NCI-H226 (cell line): ENCODE measurements around the gene ARMC6.
"Not testable (repeated sequence)": the region's sequence is repeated elsewhere in the genome, so short reads cannot be mapped to it uniquely, and the experiment has no call there.

Source experiments
- DNase-seq: peaks from one replicate; pipeline ENCODE4 v3.0.0-alpha.2; 2015

The ARMC6 gene

DNA sequence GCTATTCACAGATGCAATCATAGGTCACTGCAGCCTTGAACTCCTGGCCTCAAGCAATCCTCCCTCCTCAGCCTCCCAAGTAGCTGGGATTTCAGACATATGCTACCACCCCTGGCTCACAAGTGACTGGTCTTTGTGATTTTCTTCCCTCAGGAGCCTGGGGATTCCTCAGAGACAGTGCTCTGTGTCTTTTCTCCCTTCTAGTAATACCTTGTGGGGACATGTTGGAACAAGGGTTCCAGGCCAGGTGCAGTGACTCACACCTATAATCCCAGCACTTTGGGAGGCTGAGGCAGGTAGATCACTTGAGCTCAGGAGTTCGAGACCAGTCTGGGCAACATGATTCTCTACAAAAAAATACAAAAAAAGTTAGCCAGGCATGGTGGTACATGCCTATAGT is 10.0 kb upstream of the ARMC6 start:
- DNase-seq = not testable (repeated sequence)

DNA sequence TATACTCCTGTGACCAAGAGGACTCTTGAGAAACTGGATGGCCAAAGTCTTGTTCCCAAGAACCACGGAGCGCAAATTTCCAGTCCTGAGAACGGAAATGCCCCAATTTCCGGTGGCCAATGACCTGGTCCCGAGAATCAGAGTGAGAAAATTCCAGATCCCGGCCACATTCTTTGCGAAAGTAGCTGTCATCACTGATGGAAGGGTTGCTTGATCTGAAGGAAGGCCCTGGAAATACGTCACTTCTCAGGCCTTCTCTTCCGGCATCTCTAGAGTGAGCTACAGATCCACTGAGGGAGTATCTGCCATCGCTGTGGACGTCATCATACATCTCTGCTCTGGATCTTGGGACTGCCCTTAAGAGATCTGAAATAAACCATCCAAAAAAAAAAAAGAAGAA is 7.5 kb upstream of the ARMC6 start:
- DNase-seq = no peak

DNA sequence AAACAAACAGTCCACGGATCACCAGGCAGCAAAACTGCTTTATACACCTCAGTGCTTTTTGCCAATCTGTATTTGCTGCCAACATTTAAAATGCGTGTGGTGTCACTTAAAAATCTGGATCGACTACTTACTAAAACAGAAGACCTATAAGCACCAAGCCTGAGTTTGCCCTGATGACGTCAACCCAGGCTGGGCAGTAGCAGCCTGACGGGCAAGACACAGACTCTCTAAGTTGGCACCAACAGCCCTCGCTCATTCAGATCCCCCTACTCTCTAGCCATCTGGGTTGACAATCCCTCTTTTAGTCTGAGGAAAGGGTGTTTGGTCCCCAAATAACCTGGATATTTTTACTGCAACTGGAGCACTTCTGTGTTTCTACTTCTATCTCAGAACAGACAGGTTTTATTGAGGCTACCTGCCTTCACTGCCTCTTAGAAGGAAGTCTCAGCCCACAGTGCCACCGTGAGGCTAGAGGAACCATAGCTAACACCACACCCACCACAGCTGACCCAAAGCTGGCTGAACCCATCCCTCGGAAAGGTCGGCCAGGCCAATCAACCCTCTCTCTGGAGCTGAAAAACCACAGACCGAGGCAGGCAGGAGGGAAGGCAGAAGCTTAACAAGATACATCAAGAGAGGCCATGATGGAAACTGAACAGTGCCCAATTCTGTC is 7.0 kb upstream of the ARMC6 start:
- DNase-seq = no peak

DNA sequence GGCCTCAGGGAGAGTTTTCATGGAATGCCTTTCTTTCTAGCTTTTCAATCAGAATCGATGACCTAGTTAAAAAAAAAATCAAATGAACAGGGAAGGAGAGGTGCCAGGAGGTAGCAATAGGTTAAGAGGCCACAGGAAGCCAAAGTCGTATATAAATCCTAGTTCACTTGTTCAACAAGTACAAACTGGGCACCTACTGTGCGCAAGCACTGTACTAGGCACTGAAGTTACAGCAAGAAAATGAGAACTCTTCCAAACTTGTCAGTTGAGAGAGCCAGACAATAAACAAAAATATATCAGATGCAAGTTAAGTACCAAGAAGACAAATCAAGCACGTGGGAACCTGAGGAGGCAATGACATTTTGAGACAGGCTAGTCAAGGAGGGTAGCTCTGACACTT is 6.2 kb upstream of the ARMC6 start:
- no peak for DNase-seq

DNA sequence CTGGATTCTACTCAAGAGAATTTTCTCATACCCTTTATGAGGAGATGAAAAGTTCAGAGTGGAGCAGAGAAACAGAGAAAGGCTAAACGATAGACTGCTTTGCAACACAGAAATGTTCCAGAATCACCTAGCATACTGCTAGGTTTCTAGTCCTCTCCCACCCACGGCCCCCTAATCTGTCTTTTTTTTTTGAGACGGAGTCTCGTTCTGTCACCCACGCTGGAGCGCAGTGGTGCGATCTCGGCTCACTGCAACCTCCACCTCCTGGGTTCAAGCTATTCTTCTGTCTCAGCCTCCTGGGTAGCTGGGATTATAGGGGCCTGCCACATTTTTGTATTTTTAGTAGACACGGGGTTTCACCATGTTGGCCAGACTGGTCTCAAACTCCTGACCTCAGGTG is 4.9 kb upstream of the ARMC6 start:
- no peak for DNase-seq

DNA sequence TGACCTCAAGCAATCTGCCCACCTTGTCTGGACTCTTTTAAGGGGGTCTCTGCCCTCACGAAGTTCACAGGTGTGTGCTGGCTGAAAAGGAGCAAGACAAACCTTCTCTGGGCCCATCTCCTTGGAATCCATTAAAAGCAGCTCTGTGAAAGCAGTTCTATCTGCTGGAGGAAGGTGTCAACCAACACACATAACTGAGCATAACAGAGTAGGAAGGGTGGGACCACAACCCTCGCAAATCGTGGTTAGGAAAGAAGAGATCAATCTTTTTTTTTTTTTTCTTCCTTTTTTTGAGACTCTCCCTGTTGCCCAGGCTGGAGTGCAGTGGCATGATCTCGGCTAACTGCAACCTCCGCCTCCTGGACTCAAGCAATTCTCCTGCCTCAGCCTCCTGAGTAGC is 1.5 kb upstream of the ARMC6 start:
- DNase-seq = no peak

DNA sequence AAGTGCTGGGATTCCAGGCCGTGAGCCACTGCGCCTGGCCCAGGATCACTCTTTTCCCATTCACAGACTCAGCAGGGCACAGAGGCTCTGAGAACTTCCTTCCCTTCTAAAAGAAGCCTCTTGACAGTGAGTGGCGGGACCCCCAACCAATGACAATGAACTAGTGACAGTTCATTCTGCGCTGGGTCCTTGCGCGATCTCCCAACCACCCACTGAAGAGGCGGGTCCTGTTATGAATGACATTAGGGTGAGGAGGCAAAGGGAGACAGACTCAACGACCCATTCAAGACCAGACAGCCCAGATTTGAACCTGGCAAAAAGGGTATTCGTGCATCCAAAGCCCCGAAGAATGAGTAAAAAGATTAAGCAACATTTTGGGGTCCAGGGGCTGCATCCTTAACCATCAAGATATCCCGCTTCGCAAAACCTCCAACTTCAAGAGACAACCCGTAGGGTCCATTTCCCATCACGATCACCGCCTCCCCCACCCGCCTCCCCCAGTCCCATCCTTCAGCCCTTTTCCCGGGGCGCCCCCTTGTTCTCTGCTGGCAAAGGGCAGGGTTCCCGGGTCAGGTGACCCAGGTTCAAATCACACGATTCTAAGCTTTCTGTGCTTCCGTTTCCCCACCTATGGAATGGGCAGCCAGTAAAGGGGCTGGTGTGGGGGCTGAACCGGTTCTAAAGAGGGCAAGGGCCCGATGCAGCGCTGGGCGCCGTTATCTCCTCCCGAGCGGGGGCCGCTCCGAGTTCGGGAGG is 805 bp upstream of the ARMC6 start:
- peak; percentile 18 for DNase-seq

DNA sequence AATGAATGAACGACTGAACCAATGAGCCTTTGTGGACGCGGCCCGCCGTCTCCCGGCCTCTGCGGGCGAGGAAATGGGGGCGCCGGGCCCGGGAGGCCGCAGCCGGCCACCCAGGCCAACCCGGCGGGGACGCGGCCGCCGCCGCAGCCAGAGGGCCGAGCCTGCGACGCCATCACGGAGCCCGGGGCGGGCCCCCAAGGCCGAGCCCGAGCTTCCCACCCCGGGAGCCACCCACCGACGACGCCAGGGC is 302 bp upstream of the ARMC6 start:
- no peak for DNase-seq

DNA sequence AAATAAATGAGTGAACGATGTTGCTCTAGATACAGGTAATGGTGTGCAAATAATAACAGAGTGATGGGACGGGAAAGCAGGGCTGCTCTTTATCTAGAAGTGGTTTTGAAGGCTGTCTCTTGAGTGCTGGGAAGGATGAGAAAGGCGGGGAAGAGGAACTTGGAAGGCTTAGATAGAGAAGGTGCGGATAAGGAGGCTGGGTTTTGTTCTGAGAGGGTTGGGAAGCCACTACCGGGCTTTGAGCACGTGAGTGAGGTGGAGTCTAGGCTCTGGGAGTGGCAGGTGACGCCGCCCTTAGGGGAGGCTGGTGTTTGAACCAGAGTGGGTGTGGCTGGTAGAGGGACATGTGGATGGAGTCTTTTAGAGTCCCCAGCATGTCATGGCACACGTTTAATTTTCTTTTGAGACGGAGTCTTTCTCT is 811 bp downstream of the ARMC6 start:
- DNase-seq = peak; percentile 72

DNA sequence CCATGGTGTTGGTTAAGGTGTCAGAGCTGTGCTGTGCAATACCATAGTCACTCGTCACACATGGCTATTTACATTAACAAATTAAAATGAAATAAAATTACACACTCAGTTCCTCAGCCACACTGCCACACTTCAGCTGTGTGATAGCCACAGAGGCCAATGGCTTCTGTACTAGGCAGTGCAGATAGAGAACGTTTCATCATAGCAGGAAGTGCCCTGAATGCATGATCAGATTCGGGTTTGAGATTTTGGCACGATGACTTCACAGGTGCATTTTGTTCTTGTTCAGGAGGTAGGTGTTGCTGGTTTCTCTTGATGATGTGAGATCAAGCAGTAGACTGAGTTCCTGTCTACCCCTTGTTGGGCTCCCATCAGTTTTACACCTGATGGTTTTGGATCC is 6.5 kb downstream of the ARMC6 start:
- no peak for DNase-seq

DNA sequence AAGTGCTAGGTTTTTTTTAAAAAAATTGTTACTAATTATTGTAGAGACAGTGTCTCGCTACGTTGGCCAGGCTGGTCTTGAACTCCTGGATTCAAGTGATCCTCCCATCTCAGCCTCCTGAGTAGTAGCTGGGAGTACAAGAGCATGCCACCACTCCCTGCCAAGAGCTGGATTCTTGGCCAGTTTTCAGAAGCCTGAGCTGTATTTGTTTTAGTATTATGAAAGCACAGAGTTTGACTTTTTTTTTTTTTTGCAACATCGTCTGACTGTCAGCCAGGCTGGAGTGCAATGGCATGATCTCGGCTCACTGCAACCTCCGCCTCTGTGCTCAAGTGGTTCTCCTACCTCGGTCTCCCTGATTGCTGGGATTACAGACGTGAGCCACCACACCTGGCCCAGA is 7.0 kb downstream of the ARMC6 start:
- DNase-seq = peak; percentile 54

DNA sequence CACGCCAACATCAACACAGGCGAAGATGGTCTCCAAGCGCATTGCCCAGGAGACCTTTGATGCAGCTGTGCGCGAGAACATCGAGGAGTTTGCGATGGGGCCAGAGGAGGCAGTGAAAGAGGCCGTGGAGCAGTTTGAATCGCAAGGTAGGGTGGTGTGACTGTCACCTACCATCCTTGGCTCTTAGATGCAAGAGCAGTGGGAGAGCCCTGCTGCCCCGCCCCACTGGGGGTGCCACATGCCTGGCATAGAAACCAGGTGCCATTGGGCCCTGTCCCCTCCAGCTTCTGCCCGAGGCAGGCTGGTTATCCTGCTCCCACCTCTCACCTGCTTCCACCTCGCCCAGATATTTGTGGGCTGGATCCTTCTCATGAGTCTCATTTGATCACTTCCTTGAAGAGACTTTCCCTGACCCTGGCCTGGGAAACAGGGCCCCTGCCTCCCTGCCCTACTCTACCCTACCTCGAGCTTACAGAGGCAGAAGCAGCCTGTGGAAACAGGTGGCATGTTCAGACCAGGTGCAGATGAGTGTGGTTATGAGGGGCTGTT is 9.4 kb downstream of the ARMC6 start:
- DNase-seq = no peak

DNA sequence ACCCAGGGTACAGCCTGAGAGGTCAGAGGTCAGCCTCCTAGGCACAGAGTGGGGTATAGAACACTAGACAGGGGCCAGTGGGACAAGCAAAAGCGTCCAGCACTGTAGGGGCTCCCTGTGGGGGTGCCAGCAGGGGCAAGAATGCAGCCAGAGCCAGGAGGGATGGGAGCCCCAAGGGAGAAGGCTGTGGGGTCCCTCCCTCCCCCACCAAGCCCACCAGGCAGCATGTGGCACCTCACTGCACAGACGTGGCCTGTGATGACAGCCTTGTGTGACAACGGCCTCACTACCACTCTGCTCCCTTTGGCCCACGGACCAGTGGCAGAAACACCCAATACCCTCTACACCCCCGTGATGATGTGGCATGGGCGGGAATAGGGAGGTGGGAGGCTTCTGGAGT is 10.1 kb downstream of the ARMC6 start:
- DNase-seq = no peak

DNA sequence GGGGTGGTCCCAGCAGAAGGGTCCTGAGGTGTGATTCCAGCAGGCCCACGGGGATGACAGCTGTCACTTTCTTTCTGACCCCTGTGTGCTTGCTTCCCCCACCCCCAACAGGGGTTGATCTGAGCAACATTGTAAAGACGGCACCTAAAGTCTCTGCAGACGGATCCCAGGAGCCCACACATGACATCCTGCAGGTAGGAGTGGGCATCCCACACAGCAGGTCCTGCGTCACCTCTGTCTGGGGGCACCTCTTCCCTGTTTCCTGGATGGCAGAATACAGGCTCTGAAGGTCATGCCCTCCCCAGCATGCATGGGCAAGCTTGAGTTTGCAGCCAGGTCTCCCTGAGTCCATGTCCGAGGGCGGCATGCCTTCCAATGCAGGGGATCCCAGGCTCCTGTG is 10.5 kb downstream of the ARMC6 start:
- no peak for DNase-seq

DNA sequence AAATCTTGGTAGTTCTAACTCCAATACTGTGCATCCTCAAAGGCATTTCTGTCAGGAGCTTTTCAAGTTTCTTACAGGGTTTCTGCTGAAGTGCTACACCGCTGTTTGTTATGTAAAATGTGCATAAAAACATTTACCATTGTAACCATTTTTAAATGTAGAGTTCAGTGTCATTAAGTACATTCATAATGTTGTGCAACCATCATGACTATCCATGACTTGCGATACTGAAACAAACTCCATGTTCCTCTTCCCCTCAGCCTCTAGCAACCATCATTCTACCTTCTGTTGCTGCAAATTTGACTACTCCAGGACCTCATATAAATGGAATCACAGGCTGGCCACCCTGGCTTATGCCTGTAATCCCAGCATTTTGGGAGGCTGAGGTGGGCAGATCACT is 16.0 kb downstream of the ARMC6 start:
- DNase-seq = no peak

DNA sequence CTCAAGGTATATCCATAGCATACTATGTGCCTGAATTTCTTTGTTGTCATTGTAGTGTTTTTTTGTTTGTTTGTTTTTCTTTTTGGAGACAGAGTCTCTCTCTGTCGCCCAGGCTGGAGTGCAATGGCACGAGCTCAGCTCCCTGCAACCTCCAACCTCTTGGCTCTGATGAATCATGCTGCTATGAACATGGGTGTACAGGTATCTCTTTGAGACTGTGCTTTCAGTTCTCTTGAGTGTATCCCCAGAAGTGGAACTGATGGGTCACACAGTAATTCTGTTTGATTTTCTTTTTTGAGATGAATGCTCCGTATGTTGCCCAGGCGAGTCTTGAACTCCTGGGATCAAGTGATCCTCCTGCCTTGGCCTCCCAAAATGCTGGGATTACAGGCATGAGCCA is 16.7 kb downstream of the ARMC6 start:
- no peak for DNase-seq

DNA sequence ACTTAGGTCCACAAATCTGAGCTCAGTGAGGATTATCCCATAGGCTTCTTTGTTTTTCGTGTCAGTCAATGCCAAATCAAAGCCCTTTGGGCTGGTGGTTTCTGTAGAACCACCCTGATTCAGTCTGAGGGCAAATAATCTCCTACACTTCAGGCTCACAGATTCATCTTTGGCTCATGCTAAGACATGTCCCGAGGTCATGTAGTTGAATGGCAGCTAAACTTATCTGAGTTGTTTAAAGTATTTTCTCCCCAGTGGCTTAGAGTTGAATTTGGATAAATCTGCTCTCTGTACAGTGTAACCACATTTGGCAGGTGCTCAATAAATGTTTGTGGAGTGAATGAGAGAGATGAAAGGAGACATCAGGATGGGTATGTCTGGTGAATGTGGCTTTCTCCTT is 17.3 kb downstream of the ARMC6 start:
- no peak for DNase-seq

DNA sequence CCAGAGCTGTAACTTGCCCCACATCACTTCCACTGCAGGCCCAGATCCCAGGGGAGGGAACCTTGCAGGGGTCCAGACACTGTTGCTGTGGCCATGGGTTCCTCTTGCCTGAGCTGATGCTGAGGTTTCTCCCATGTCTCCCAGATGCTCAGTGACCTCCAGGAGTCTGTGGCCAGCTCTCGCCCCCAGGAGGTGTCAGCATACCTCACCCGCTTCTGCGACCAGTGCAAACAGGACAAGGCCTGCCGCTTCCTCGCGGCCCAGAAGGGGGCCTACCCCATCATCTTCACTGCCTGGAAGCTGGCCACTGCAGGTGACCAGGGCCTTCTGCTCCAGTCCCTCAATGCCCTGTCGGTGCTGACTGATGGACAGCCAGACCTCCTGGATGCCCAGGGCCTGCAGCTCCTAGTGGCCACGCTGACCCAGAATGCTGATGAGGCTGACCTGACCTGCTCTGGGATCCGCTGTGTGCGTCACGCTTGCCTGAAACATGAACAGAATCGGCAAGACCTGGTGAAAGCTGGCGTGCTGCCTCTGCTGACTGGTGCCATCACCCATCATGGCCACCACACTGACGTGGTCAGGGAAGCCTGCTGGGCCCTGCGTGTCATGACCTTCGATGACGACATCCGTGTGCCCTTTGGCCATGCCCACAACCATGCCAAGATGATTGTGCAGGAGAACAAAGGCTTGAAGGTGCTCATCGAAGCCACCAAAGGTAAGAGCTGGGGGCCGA is 18.2 kb downstream of the ARMC6 start:
- DNase-seq = no peak

DNA sequence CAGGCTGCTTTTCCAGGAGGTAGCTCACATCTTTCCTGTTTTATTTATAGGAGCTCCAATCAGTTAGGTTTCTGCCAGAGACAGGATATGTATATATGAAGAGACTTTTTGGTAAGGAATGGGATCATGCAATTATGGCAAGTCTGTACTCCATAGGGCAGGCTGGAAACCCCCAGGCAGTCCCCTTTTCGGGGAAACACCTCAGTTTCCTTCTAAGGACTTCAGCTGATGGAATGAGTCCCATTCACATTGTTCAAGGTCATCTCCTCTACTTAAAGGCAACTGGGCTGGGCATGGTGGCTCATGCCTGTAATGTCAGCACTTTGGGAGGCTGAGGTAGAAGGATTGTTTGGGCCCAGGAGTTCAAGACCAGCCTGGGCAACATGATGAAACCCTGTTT is 19.5 kb downstream of the ARMC6 start:
- no peak for DNase-seq

DNA sequence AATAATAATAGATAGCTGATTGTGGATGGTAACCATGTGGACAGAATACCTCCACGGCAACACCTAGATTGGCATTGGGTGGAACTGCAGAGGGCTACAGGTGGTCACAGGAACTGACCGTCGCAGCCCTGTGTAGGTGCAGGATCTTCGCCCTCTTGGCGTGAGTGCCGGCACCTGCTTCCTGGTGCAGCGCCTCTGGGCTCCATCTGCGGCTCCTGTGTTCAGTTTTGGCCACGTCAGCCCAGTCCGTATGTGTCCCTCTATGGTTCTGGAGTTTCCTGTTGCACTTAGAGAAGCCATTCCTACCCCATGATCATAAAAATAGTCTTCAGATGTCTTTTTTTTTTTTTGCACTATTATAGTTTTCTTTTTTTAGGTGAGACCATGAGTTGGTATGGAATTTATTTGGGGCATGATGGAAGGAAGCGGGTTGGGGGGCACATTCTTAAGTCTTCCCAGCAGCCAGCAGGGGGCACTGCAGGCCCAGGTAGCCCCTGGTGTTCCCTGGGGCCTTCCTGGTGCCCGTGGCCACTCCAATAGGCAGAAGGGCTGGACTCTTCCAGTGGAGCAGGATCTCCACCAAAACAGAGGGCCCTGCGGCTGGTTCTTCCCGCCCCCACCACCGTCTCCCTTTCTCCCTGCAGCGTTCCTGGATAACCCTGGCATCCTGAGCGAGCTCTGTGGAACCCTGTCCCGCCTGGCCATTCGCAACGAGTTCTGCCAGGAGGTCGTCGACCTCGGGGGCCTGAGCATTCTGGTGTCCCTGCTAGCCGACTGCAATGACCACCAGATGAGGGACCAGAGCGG is 20.3 kb downstream of the ARMC6 start:
- no peak for DNase-seq

DNA sequence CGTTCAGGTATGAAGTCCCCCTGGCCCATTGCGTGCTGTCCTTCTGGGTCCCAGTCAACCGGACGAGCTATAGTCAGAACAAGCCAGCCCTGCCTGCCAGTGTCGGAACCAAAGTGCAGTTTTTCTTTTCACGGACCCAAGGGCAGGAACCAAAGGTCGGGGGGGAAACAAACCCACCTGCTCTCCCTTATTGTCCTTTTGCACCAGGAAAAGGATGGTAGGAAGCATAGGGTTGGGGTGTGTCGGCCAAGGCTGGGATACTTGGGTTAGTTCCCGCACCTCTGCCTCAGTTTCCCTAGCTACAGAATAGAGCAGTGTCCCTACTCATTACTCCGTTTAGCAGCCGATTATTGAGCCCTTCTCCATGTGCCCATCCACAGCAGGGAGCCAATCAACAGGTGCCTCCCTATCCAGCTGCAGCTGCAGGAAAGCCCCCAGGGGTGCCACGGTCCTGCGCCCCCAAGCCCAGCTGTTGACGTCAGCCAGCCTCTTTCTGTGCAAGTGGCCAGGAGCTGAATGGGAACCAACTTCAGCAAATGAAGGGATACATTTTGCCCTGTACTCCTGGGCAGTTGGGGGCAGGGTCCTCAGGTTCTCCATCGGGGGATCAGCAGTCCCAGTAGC is 21.0 kb downstream of the ARMC6 start:
- DNase-seq = no peak

DNA sequence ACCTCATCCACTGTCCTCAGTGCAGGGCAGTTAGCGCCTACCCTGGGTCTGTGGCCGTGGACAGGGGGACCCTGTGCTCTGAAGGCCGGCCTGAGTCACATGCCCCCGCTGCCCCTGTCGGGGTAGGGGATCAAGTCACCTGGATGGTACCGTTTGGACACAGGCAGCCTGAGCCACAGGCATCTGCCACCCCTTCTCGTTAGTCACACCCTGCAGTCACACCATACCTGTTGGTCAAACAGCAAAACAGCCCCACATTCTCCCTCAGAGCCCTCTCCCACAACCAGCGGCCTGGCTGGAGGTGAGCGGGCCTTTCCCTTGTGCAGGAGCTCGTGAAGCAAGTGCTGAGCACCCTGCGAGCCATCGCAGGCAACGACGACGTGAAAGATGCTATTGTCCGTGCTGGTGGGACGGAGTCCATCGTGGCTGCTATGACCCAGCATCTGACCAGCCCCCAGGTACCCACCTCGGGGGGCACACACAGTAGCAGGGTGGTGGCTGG is 21.6 kb downstream of the ARMC6 start:
- no peak for DNase-seq

DNA sequence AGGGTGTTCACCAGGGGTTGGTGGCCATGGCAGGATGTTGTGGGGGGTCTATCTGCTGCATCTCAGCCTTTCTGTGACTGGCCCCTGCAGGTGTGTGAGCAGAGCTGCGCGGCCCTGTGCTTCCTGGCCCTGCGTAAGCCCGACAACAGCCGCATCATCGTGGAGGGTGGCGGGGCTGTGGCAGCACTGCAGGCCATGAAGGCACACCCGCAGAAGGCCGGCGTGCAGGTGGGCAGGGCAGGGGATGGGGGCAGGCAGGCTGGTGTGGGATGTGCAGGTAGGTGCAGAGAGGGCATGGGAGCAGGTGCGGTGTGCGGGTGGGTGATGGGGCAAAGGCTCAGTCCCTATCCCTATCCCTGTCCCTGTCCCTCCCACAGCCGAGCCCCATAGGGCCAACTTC is 22.3 kb downstream of the ARMC6 start:
- DNase-seq = no peak
